Liver (tissue), 9 donors: ENCODE data around the gene LAMB1. TPM values are rescaled to one million over a fixed set of nuclear protein-coding genes. Genes with fewer than 3 reads are reported as not detected.

Experiments
- DNase-seq: peaks from one replicate; pipeline ENCODE4 v3.0.0-alpha.2; 2017; ENCODE audit warnings: low spot score
- H3K27ac ChIP-seq, 2 donors: one replicate each; pipeline ENCODE4 v1.7.0; 2013; ENCODE audit warnings: inconsistent platforms in 2 of 2, low read length in 2 of 2, control low read depth in 1 of 2, low read depth in 1 of 2, mild to moderate bottlenecking in 1 of 2
- H3K27me3 ChIP-seq, 4 donors: one replicate each; pipeline versions ENCODE4 v1.6.1 to v1.7.0; 2013; ENCODE audit warnings: low read length in 3 of 4, inconsistent platforms in 1 of 4, mild to moderate bottlenecking in 1 of 4, moderate library complexity in 1 of 4; ENCODE audit not compliant: control insufficient read depth in 4 of 4, insufficient read depth in 4 of 4
- H3K36me3 ChIP-seq, 4 donors: one replicate each; pipeline versions ENCODE4 v1.6.1 to v1.7.0; 2013; ENCODE audit warnings: low read length in 3 of 4, mild to moderate bottlenecking in 3 of 4, low read depth in 1 of 4, moderate library complexity in 1 of 4; ENCODE audit not compliant: control insufficient read depth in 4 of 4, insufficient read depth in 3 of 4
- H3K4me1 ChIP-seq, 4 donors: one replicate each; pipeline versions ENCODE4 v1.6.1 to v1.7.0; 2013; ENCODE audit warnings: low read length in 3 of 4, mild to moderate bottlenecking in 3 of 4, moderate library complexity in 1 of 4; ENCODE audit not compliant: control insufficient read depth in 4 of 4, insufficient read depth in 4 of 4
- H3K4me3 ChIP-seq, 3 donors: one replicate each; pipeline versions ENCODE4 v1.6.1 to v1.7.0; 2013; ENCODE audit warnings: low read length in 3 of 3, control low read depth in 1 of 3, low read depth in 1 of 3, mild to moderate bottlenecking in 1 of 3
- H3K9ac ChIP-seq, 2 donors: one replicate each; pipeline ENCODE4 v1.7.0; 2013; ENCODE audit warnings: low read length in 2 of 2, mild to moderate bottlenecking in 2 of 2, moderate library complexity in 2 of 2, control low read depth in 1 of 2, low read depth in 1 of 2
- H3K9me3 ChIP-seq, 4 donors: one replicate each; pipeline versions ENCODE4 v1.6.1 to v1.7.0; 2013; ENCODE audit warnings: low read length in 3 of 4; ENCODE audit not compliant: control insufficient read depth in 4 of 4
- EGR1 ChIP-seq, 2 donors: IDR thresholded peaks; 2 replicates each; pipeline ENCODE4 v1.6.1; 2016 to 2018; ENCODE audit warnings: antibody characterized with exemption in 2 of 2, low read depth in 2 of 2
- FOXA1 ChIP-seq: IDR thresholded peaks from 2 replicates; pipeline ENCODE4 v1.6.1; 2016; ENCODE audit warnings: antibody characterized with exemption
- FOXA2 ChIP-seq: IDR thresholded peaks from 2 replicates; pipeline ENCODE4 v1.6.1; 2016; ENCODE audit warnings: antibody characterized with exemption
- GABPA ChIP-seq, 2 donors: IDR thresholded peaks in 1 of 2; conservative IDR thresholded peaks in 1 of 2; 2 replicates each; pipeline ENCODE4 v1.6.1; 2016; ENCODE audit warnings: antibody characterized with exemption in 2 of 2, mild to moderate bottlenecking in 1 of 2, moderate library complexity in 1 of 2
- HNF4A ChIP-seq, 2 donors: conservative IDR thresholded peaks; 2 replicates each; pipeline ENCODE4 v1.6.1; 2016; ENCODE audit warnings: antibody characterized with exemption in 2 of 2, mild to moderate bottlenecking in 2 of 2
- HNF4G ChIP-seq: IDR thresholded peaks from 2 replicates; pipeline ENCODE4 v1.6.1; 2016; ENCODE audit warnings: antibody characterized with exemption
- JUND ChIP-seq, 2 donors: IDR thresholded peaks; 2 replicates each; pipeline ENCODE4 v1.6.1; 2016; ENCODE audit warnings: antibody characterized with exemption in 2 of 2
- NR2F2 ChIP-seq: IDR thresholded peaks from 2 replicates; pipeline ENCODE4 v1.6.1; 2016; ENCODE audit warnings: antibody characterized with exemption
- RAD21 ChIP-seq, 2 donors: IDR thresholded peaks; 2 replicates each; pipeline ENCODE4 v1.6.1; 2016; ENCODE audit warnings: antibody characterized with exemption in 2 of 2, mild to moderate bottlenecking in 2 of 2
- RXRA ChIP-seq, 2 donors: IDR thresholded peaks; 2 replicates each; pipeline ENCODE4 v1.6.1; 2017 to 2018; ENCODE audit warnings: antibody characterized with exemption in 2 of 2, mild to moderate bottlenecking in 1 of 2
- SP1 ChIP-seq: IDR thresholded peaks from 2 replicates; pipeline ENCODE4 v1.6.1; 2018; ENCODE audit warnings: antibody characterized with exemption, mild to moderate bottlenecking
- TAF1 ChIP-seq: conservative IDR thresholded peaks from 2 replicates; pipeline ENCODE4 v1.6.1; 2016; ENCODE audit warnings: antibody characterized with exemption, mild to moderate bottlenecking
- YY1 ChIP-seq: IDR thresholded peaks from 2 replicates; pipeline ENCODE4 v1.6.1; 2016; ENCODE audit warnings: antibody characterized with exemption, mild to moderate bottlenecking
- WGBS: extraction: QIAGEN DNeasy Blood & Tissue Kit; methylation state at CpG from one replicate; pipeline ENCODE4 v1.1.7; 2013; 5-methylcytosine and 5-hydroxymethylcytosine counted together
- polyA plus RNA-seq, 2 donors: library from polyadenylated mRNA; stranded (reverse) in 1 of 2; unstranded in 1 of 2; fragments of 200-250 nt in 1 of 2; fragments of >200 nt in 1 of 2; fragmentation: Nextera tagmentation in 1 of 2; extraction: Ambion mirVana in 1 of 2; gene quantifications; one replicate each; pipeline versions ENCODE4 v1.2.1 to v1.2.3, GENCODE V29; 2013 to 2015
- total RNA-seq, 2 donors: library from RNA; depleted of rRNA; stranded (reverse); fragments of >200 nt; gene quantifications; one replicate each; pipeline ENCODE4 v1.2.3, GENCODE V29; 2014
- TF ChIP-seq, protein P1 (sequence below): IDR thresholded peaks from 2 replicates; pipeline ENCODE4 v1.6.1; 2016; ENCODE audit warnings: antibody characterized with exemption
- TF ChIP-seq, protein P2 (sequence below): fragments of 150-350 bp; IDR thresholded peaks from 2 replicates; pipeline ENCODE4 v1.5.1; 2017; ENCODE audit warnings: improper control_type of control experiment, low read depth, low read length; ENCODE audit not compliant: missing input control
- TF ChIP-seq, protein P3 (sequence below): IDR thresholded peaks from 2 replicates; pipeline ENCODE4 v1.6.1; 2016; ENCODE audit warnings: antibody characterized with exemption
- TF ChIP-seq, protein P4 (sequence below): IDR thresholded peaks from 2 replicates; pipeline ENCODE4 v1.6.1; 2016; ENCODE audit warnings: antibody characterized with exemption
- donor health status: healthy.
- donor health status: healthy.
- donor health status: healthy.
- donor health status: healthy.
- donor health status: healthy.

The LAMB1 gene
- total and polyA plus RNA-seq, 4 donors, result 12.6 to 63.1 (median 25.8) TPM

DNA sequence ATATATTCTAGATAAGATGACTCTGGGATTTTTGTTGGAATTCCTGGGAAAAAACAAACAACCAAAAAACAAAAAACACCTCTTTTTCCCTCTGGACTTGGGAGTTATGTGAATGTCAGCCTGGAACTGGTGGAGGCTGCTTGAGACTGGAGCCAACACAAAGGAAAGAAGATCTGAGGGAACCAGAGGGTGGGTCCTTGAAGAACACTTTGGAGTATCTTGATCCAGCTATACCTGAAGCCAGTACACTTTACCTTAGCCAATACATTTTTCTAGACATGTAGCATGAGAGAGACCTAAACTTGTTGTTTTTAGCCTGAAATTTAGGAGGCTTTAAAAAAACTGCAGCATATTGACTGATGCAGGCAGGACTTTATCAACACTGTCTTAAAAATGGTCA, 5.9 kb upstream of the LAMB1 start:
- H3K4me1 ChIP-seq, result peaks cover 4 to 20% (median 12%) of the 10 kb centered on the region in 4 donors
- no peaks in the 10 kb centered on the region for H3K36me3 ChIP-seq
- H3K9ac ChIP-seq, result no peak overlapping the region
- no peak overlapping the region for H3K4me3 ChIP-seq
- no peak overlapping the region for H3K27ac ChIP-seq
- no peak for DNase-seq
- H3K9me3 ChIP-seq, result no peaks in the 10 kb centered on the region
- H3K27me3 ChIP-seq, result no peaks in the 10 kb centered on the region
- TF ChIP-seq YY1, result no peak
- TF ChIP-seq RAD21 (IDR thresholded peaks at IDR 0.05), result no peak
- no peak for TF ChIP-seq NR2F2
- no peak for TF ChIP-seq HNF4A (conservative IDR thresholded peaks at IDR 0.05)
- TF ChIP-seq HNF4G, result no peak
- TF ChIP-seq, protein P1, sequence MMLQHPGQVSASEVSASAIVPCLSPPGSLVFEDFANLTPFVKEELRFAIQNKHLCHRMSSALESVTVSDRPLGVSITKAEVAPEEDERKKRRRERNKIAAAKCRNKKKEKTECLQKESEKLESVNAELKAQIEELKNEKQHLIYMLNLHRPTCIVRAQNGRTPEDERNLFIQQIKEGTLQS, result no peak
- TF ChIP-seq SP1, result no peak
- no peak for TF ChIP-seq TAF1
- no peak for TF ChIP-seq FOXA1
- no peak for TF ChIP-seq EGR1 (IDR thresholded peaks at IDR 0.05; ENCODE audit: low read depth in 2 of 2)
- TF ChIP-seq, protein P2, sequence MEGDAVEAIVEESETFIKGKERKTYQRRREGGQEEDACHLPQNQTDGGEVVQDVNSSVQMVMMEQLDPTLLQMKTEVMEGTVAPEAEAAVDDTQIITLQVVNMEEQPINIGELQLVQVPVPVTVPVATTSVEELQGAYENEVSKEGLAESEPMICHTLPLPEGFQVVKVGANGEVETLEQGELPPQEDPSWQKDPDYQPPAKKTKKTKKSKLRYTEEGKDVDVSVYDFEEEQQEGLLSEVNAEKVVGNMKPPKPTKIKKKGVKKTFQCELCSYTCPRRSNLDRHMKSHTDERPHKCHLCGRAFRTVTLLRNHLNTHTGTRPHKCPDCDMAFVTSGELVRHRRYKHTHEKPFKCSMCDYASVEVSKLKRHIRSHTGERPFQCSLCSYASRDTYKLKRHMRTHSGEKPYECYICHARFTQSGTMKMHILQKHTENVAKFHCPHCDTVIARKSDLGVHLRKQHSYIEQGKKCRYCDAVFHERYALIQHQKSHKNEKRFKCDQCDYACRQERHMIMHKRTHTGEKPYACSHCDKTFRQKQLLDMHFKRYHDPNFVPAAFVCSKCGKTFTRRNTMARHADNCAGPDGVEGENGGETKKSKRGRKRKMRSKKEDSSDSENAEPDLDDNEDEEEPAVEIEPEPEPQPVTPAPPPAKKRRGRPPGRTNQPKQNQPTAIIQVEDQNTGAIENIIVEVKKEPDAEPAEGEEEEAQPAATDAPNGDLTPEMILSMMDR, result no peak
- TF ChIP-seq RXRA (IDR thresholded peaks at IDR 0.05), result no peak
- TF ChIP-seq, protein P3, sequence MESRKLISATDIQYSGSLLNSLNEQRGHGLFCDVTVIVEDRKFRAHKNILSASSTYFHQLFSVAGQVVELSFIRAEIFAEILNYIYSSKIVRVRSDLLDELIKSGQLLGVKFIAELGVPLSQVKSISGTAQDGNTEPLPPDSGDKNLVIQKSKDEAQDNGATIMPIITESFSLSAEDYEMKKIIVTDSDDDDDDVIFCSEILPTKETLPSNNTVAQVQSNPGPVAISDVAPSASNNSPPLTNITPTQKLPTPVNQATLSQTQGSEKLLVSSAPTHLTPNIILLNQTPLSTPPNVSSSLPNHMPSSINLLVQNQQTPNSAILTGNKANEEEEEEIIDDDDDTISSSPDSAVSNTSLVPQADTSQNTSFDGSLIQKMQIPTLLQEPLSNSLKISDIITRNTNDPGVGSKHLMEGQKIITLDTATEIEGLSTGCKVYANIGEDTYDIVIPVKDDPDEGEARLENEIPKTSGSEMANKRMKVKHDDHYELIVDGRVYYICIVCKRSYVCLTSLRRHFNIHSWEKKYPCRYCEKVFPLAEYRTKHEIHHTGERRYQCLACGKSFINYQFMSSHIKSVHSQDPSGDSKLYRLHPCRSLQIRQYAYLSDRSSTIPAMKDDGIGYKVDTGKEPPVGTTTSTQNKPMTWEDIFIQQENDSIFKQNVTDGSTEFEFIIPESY, result no peak
- TF ChIP-seq GABPA (IDR thresholded peaks at IDR 0.05 in 1 of 2, conservative IDR thresholded peaks at IDR 0.05 in 1 of 2), result no peak
- TF ChIP-seq FOXA2, result no peak

DNA sequence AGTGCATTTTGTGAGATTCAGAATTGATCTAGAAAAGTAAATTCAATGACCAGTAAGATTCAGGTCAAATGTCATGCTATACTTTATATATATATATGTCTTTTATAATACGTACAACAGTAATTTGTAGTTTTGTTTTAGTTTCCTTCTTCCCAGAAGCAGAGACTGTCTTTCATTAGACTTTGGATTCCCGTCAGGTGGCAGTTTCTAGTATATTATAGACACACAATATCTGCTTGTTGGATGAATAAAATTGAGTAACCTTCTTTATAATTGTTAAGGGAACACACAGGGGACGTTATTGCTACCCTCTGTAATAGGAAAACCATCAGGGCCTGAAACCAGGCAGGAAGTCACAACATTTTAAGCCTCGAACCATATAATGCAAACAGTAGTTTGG, 5.3 kb upstream of the LAMB1 start:
- Histone ChIP-seq H3K4me3 (no peak overlapping the region), H3K9ac (no peak overlapping the region), H3K9me3 (no peaks in the 10 kb centered on the region), H3K27ac (no peak overlapping the region), H3K4me1 (peaks cover 4 to 24% (median 17%) of the 10 kb centered on the region in 4 donors), H3K36me3 (no peaks in the 10 kb centered on the region), H3K27me3 (no peaks in the 10 kb centered on the region)
- no peak for TF ChIP-seq TAF1
- TF ChIP-seq HNF4G, result no peak
- no peak for TF ChIP-seq FOXA2
- TF ChIP-seq, protein P4, sequence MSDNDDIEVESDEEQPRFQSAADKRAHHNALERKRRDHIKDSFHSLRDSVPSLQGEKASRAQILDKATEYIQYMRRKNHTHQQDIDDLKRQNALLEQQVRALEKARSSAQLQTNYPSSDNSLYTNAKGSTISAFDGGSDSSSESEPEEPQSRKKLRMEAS, result no peak
- TF ChIP-seq RXRA (IDR thresholded peaks at IDR 0.05), result no peak
- no peak for DNase-seq
- 82% methylated on average over 4 of the region's 4 CpGs for WGBS

DNA sequence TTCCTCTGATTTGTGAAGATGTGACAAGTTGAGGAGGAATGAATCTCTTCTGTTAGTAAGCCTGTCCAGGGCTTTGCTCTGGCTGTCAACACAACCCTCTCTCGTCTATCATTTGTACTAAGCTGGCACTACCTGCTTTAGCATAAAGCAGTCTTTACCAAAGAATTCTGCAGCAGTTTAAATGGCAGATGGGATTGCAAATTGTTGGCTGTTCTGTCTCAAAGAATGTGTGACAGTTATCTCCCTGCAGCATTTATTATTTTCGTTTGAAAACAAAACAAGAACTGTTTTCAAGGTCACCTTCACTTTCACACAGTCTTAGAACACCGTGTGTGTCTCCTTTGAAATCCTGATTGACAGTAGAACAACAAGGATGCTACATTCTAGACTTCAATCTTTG, 4.8 kb upstream of the LAMB1 start:
- H3K9ac ChIP-seq, result no peak overlapping the region
- TF ChIP-seq JUND (IDR thresholded peaks at IDR 0.05) (no peak), RAD21 (IDR thresholded peaks at IDR 0.05) (no peak), NR2F2 (no peak)
- TF ChIP-seq, protein P2, result no peak
- TF ChIP-seq, protein P1, result no peak
- H3K9me3 ChIP-seq, result no peaks in the 10 kb centered on the region
- no peak overlapping the region for H3K27ac ChIP-seq
- H3K36me3 ChIP-seq, result no peaks in the 10 kb centered on the region
- no peaks in the 10 kb centered on the region for H3K27me3 ChIP-seq
- H3K4me1 ChIP-seq, result peaks cover 4 to 27% (median 22%) of the 10 kb centered on the region in 4 donors
- WGBS, result 38% methylated on average over 3 of the region's 3 CpGs
- DNase-seq, result no peak
- no peak overlapping the region for H3K4me3 ChIP-seq
